PC-9 (cell line): ENCODE results near the gene TPK1. TPM values are rescaled to one million over a fixed set of nuclear protein-coding genes. Genes with fewer than 3 reads are reported as not detected.

Source experiments
- BruUV-seq: library from RNA; stranded (reverse); fragments of 400-500 nt; replicated peaks from 2 replicates; lab custom pipeline; 2021; lab: Mats Ljungman, UMichigan
- CTCF ChIA-PET: fragments of 300-600 bp; sonication (Branson Sonifier 250); formaldehyde crosslinking; loops from one replicate; lab custom pipeline; 2022; ENCODE audit warnings: antibody characterized with exemption; lab: Charles Lee
- POLR2A ChIA-PET: fragments of 300-600 bp; sonication (Branson Sonifier 250); formaldehyde crosslinking; loops from one replicate; lab custom pipeline; 2022; ENCODE audit warnings: antibody characterized with exemption; ENCODE audit not compliant: unreplicated experiment; lab: Charles Lee
- DNase-seq, 2 experiments: peaks; one replicate each; pipeline versions ENCODE4 v3.0.0 to v3.0.0-alpha.2; 2015 to 2022; ENCODE audit warnings: mixed read lengths in 1 of 2
- H2AFZ ChIP-seq: fragments of 200-600 bp; sonication (generic); 2 replicates; pipeline ENCODE4 v1.8.1; 2017; ENCODE audit warnings: antibody characterized with exemption
- H3F3A ChIP-seq: fragments of 200-600 bp; sonication (generic); 2 replicates; pipeline ENCODE4 v1.8.1; 2017; ENCODE audit warnings: antibody characterized with exemption, mild to moderate bottlenecking, low read depth; ENCODE audit not compliant: insufficient read depth
- H3K27ac ChIP-seq: fragments of 200-600 bp; sonication (generic); 2 replicates; pipeline ENCODE4 v1.6.1; 2016; ENCODE audit warnings: mixed run types
- H3K27me3 ChIP-seq: fragments of 200-600 bp; sonication (generic); 2 replicates; pipeline ENCODE4 v1.6.1; 2016; ENCODE audit warnings: low read depth, mixed run types; ENCODE audit not compliant: insufficient read depth
- H3K36me3 ChIP-seq: fragments of 200-600 bp; sonication (generic); 2 replicates; pipeline ENCODE4 v1.6.1; 2016; ENCODE audit warnings: low read depth, mixed run types
- H3K4me1 ChIP-seq: fragments of 200-600 bp; sonication (generic); replicated peaks from 2 replicates; pipeline ENCODE4 v1.6.1; 2016; ENCODE audit warnings: mixed run types; ENCODE audit not compliant: insufficient read depth
- H3K4me2 ChIP-seq: fragments of 200-600 bp; sonication (generic); 2 replicates; pipeline ENCODE4 v1.6.1; 2017; ENCODE audit warnings: mixed run types
- H3K4me3 ChIP-seq: fragments of 200-600 bp; sonication (generic); 2 replicates; pipeline ENCODE4 v1.6.1; 2016; ENCODE audit warnings: mixed run types
- H3K79me2 ChIP-seq: fragments of 200-600 bp; sonication (generic); 2 replicates; pipeline ENCODE4 v1.6.1; 2017; ENCODE audit warnings: low read depth, mixed run types
- H3K9me2 ChIP-seq: fragments of 200-600 bp; sonication (generic); 2 replicates; pipeline ENCODE4 v1.8.1; 2017; ENCODE audit warnings: mild to moderate bottlenecking; ENCODE audit not compliant: insufficient read depth
- H3K9me3 ChIP-seq: fragments of 200-600 bp; sonication (generic); 2 replicates; pipeline ENCODE4 v1.8.1; 2016; ENCODE audit warnings: low read depth; ENCODE audit not compliant: insufficient read depth
- H4K20me1 ChIP-seq: fragments of 200-600 bp; sonication (generic); 2 replicates; pipeline ENCODE4 v1.8.1; 2017; ENCODE audit not compliant: insufficient read depth
- EZH2 ChIP-seq: fragments of 200-600 bp; sonication (generic); IDR thresholded peaks from 2 replicates; pipeline ENCODE4 v1.8.0; 2017; ENCODE audit warnings: antibody characterized with exemption, low read depth
- intact Hi-C: fragments of 100-400 bp; cut with micrococcal nuclease; formaldehyde crosslinking; loops from one replicate; pipeline ENCODE4 v1.10.0; 2022; ENCODE audit not compliant: unreplicated experiment
- total RNA-seq: library from RNA; stranded (reverse); gene quantifications from 2 replicates; pipeline ENCODE4 v1.2.3, GENCODE V29; 2021
- TF ChIP-seq, protein P1 (sequence below): fragments of 200-600 bp; sonication (generic); conservative IDR thresholded peaks from 2 replicates; pipeline ENCODE4 v1.6.1; 2017; ENCODE audit warnings: mixed run types, antibody characterized with exemption, mild to moderate bottlenecking, moderate library complexity

TPK1 gene
- total RNA-seq, 1 experiment from 2014 or later, result 0.90 TPM

DNA sequence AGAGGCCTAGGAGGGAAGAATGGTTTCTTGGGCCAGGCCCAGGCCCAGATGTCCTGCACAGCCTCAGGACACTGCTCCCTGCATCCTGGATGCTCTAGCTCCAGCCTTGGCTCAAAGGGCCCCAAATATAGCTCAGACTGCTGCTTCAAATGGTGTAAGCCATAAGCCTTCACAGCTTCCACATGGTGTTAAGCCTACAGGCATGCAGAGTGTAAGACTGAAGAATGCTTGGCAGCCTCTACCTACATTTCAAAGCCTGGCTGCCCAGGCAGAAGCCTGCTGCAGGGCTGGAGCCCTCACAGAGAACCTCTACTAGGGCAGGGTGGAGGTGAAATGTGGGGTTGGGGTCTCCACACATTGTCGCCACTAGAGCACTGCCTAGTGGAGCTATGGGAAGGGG is 118.1 kb downstream of the TPK1 start:
- Histone ChIP-seq H3K36me3 (no peaks in the 10 kb centered on the region), H3K9me2 (no peaks in the 10 kb centered on the region), H3F3A (no peaks in the 10 kb centered on the region), H3K79me2 (no peaks in the 10 kb centered on the region), H3K4me2 (no peak overlapping the region), H3K4me1 (peaks cover 10% of the 10 kb centered on the region; the same call in 1 of the 2 replicates), H3K27me3 (no peaks in the 10 kb centered on the region), H4K20me1 (no peaks in the 10 kb centered on the region), H3K9me3 (no peaks in the 10 kb centered on the region), H2AFZ (no peak overlapping the region), H3K27ac (no peak overlapping the region), H3K4me3 (no peak overlapping the region)
- CTCF ChIA-PET, result no interaction called here
- TF ChIP-seq, protein P1, sequence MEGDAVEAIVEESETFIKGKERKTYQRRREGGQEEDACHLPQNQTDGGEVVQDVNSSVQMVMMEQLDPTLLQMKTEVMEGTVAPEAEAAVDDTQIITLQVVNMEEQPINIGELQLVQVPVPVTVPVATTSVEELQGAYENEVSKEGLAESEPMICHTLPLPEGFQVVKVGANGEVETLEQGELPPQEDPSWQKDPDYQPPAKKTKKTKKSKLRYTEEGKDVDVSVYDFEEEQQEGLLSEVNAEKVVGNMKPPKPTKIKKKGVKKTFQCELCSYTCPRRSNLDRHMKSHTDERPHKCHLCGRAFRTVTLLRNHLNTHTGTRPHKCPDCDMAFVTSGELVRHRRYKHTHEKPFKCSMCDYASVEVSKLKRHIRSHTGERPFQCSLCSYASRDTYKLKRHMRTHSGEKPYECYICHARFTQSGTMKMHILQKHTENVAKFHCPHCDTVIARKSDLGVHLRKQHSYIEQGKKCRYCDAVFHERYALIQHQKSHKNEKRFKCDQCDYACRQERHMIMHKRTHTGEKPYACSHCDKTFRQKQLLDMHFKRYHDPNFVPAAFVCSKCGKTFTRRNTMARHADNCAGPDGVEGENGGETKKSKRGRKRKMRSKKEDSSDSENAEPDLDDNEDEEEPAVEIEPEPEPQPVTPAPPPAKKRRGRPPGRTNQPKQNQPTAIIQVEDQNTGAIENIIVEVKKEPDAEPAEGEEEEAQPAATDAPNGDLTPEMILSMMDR, result no peak
- TF ChIP-seq EZH2, result no peak
- BruUV-seq, result no TSS peak
- no peak for DNase-seq
- intact Hi-C loops, result no loop called here
- POLR2A ChIA-PET, result no interaction called here

DNA sequence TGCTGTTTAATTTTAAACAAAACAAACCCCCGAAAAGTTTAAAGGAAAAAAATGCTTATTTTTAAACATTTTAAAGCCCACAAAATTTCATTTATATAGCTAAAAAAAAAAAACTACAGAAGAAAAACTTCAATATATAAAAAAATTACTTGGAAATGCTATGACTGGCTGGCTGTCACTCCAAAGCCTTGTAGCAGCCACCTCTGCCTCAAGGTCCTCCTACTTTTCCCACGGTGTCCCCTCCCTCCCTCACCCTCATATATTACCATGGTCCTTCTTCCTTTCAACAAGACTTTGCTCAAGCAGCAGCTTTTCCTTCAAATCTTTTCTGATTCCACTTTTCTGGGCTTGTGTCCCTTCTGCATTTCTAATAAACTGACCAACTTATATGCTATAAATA is 122.0 kb downstream of the TPK1 start:
- no peaks in the 10 kb centered on the region for H4K20me1 ChIP-seq
- no peak overlapping the region for H3K4me2 ChIP-seq
- POLR2A ChIA-PET, result no interaction called here
- no peaks in the 10 kb centered on the region for H3K9me2 ChIP-seq
- H3K79me2 ChIP-seq, result no peaks in the 10 kb centered on the region
- CTCF ChIA-PET, result no interaction called here
- intact Hi-C loops, result no loop called here
- H3K4me3 ChIP-seq, result no peak overlapping the region
- no peaks in the 10 kb centered on the region for H3K36me3 ChIP-seq
- H3K27me3 ChIP-seq, result no peaks in the 10 kb centered on the region
- H2AFZ ChIP-seq, result no peak overlapping the region
- no peaks in the 10 kb centered on the region for H3K4me1 ChIP-seq
- no peaks in the 10 kb centered on the region for H3K9me3 ChIP-seq
- no peak for DNase-seq
- no TSS peak for BruUV-seq
- no peaks in the 10 kb centered on the region for H3F3A ChIP-seq
- H3K27ac ChIP-seq, result no peak overlapping the region
- no peak for TF ChIP-seq EZH2

DNA sequence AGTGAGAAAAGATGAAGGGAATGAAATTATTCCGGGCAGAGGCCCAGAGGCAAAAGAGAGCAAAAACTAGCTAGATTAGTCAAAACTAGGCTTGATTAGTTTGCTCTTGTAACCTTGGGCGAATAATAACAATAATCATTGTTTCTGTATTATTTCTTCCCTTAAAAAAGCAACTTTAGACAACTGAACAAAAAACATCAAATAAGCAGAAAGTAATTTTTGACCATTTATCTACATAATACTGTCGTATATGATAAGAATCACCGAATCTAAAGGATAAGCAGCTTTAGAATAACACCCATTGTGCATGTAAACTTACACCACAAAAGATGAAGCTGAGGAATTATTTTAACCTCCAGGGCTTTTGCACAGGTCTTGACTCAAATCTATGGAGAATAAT is 125.1 kb downstream of the TPK1 start:
- Histone ChIP-seq H3K79me2 (no peaks in the 10 kb centered on the region), H3K27ac (no peak overlapping the region), H3K4me3 (no peak overlapping the region), H4K20me1 (no peaks in the 10 kb centered on the region), H3K4me1 (no peaks in the 10 kb centered on the region), H3K4me2 (no peak overlapping the region), H3F3A (no peaks in the 10 kb centered on the region), H3K36me3 (no peaks in the 10 kb centered on the region), H2AFZ (no peak overlapping the region), H3K27me3 (no peaks in the 10 kb centered on the region), H3K9me2 (no peaks in the 10 kb centered on the region), H3K9me3 (no peaks in the 10 kb centered on the region)
- ChIA-PET POLR2A (no interaction called here), CTCF (no interaction called here)
- TF ChIP-seq, protein P1, result no peak
- no peak for TF ChIP-seq EZH2
- DNase-seq, result no peak
- BruUV-seq, result no TSS peak
- intact Hi-C loops, result no loop called here

DNA sequence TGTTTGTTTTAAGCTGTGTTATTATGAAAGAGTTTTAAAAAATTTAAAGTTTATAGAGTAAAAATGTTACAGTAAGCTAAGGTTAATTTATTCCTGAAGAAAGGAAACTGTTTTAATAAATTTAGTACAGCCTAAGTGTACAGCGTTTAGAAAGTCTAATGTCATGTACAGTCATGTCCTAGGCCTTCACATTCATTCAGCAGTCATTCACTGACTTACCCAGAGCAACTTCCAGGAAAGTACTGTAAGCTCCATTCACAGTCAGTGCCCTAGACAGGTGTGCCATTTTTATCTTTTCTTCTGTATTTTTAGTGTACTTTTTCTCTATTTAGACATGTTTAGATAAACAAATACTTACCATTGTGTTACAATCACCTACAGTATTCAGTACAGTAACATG is 126.8 kb downstream of the TPK1 start:
- H3K9me2 ChIP-seq, result no peaks in the 10 kb centered on the region
- intact Hi-C loops, result no loop called here
- H3K27ac ChIP-seq, result no peak overlapping the region
- no peaks in the 10 kb centered on the region for H3K9me3 ChIP-seq
- BruUV-seq, result no TSS peak
- no peak overlapping the region for H2AFZ ChIP-seq
- H3K79me2 ChIP-seq, result no peaks in the 10 kb centered on the region
- H3K4me2 ChIP-seq, result no peak overlapping the region
- DNase-seq, result no peak
- TF ChIP-seq EZH2, result no peak
- TF ChIP-seq, protein P1, result no peak
- H3K4me1 ChIP-seq, result no peaks in the 10 kb centered on the region
- H4K20me1 ChIP-seq, result no peaks in the 10 kb centered on the region
- ChIA-PET POLR2A (no interaction called here), CTCF (no interaction called here)
- H3K27me3 ChIP-seq, result no peaks in the 10 kb centered on the region
- H3K4me3 ChIP-seq, result no peak overlapping the region
- no peaks in the 10 kb centered on the region for H3F3A ChIP-seq
- H3K36me3 ChIP-seq, result no peaks in the 10 kb centered on the region
